ENCODE measurements around the gene HSDL2. TPM values are rescaled to one million over a fixed set of nuclear protein-coding genes. Genes with fewer than 3 reads are reported as not detected.
A peak's percentile ranks its signal among the peaks of the same experiment; 100 is the strongest.

The HSDL2 gene
- total and polyA plus RNA-seq, 2 experiments from 2014 or later = 35.8 to 39.2 TPM

DNA sequence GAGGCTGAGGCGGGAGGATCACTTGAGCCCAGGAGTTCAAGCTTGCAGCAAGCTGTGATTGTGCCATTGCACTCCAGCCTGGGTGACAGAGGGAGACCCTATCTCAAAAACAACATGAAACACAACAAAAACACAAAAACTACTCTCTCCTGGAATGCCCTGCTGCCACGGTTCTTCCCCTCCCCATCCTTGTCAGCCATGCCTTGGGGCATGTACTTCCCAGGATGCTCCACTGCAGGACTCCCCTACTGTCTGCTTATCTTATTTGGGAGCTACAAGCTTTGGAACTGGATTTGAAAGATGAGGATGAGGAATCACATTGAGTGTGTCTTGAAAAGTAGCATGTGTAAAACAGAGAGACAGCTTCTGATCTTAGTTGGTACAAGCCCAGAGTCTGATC is 66.6 kb downstream of the HSDL2 start:
- no peak overlapping the region for H3K9ac ChIP-seq
- no peaks in the 10 kb centered on the region for H3K79me2 ChIP-seq (ENCODE audit: insufficient read depth)
- no peak for DNase-seq
- no peaks in the 10 kb centered on the region for H3K36me3 ChIP-seq (ENCODE audit: low read depth)
- no peak overlapping the region for H3K4me3 ChIP-seq
- in situ Hi-C loops (cut with MboI) = no loop called here
- no peak for TF ChIP-seq EZH2phosphoT487 (IDR thresholded peaks at IDR 0.05; ENCODE audit: insufficient read depth, low read depth)
- TF ChIP-seq EZH2 (IDR thresholded peaks at IDR 0.05; ENCODE audit: insufficient read depth, poor library complexity, severe bottlenecking) = no peak
- H2AFZ ChIP-seq = no peak overlapping the region
- no peaks in the 10 kb centered on the region for H3K27me3 ChIP-seq (replicated peaks; ENCODE audit: insufficient read depth)
- peak overlapping the region; percentile 81 for H3K27ac ChIP-seq
- H3K9me2 ChIP-seq (ENCODE audit: insufficient read depth) = no peaks in the 10 kb centered on the region
- WGBS, 2 experiments (ENCODE audit: low coverage in 1 of 2, low lambda C conversion rate in 2 of 2, missing lambda C conversion rate in 2 of 2) = 98% methylated on average over 2 of the region's 2 CpGs
- no peak overlapping the region for H3K4me2 ChIP-seq (ENCODE audit: unreplicated experiment)
- H3K4me1 ChIP-seq (ENCODE audit: insufficient read depth) = peaks cover 14% of the 10 kb centered on the region
- no peaks in the 10 kb centered on the region for H4K20me1 ChIP-seq (ENCODE audit: insufficient read depth)
- H3F3A ChIP-seq (ENCODE audit: insufficient read depth) = peaks cover 24% of the 10 kb centered on the region
- no peaks in the 10 kb centered on the region for H3K9me3 ChIP-seq (ENCODE audit: low read depth)

DNA sequence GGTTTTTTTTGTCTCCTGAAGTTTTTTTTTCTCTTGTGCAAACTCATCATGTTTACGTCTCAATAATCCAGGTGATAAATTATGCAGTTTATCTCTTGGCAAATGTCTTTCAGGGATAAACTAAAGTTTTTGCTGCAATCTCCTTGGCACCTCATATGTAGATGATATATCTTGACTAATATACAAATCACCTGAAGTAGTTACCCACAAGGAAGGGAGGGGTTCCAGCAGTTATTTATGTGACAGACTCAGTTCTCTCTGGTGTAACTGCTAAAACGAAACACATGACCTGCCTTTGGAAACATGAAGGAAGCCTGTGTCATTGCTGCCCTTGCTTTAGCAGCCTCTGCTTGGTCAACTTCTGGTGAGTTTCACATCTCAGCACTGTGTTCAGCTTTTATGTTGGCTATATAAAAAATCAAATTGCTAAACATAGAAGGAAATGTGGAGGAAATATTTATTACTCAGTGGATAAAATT is 67.4 kb downstream of the HSDL2 start:
- DNase-seq = peak; percentile 90
- H3K9me3 ChIP-seq (ENCODE audit: low read depth) = no peaks in the 10 kb centered on the region
- 6 to 7% methylated on average over 2 of the region's 2 CpGs for whole genome bisulfite sequencing, 2 experiments (ENCODE audit: low coverage in 1 of 2, low lambda C conversion rate in 2 of 2, missing lambda C conversion rate in 2 of 2)
- H3K36me3 ChIP-seq (ENCODE audit: low read depth) = no peaks in the 10 kb centered on the region
- peak overlapping the region; percentile 59; the same call in 1 of the 2 replicates for H2AFZ ChIP-seq
- H3K27me3 ChIP-seq (replicated peaks; ENCODE audit: insufficient read depth) = no peaks in the 10 kb centered on the region
- peak overlapping the region; percentile 42 for H3K4me3 ChIP-seq
- peaks cover 14% of the 10 kb centered on the region for H3K4me1 ChIP-seq (ENCODE audit: insufficient read depth)
- no peaks in the 10 kb centered on the region for H4K20me1 ChIP-seq (ENCODE audit: insufficient read depth)
- H3F3A ChIP-seq (ENCODE audit: insufficient read depth) = peaks cover 24% of the 10 kb centered on the region
- peak overlapping the region; percentile 81 for H3K27ac ChIP-seq
- no peaks in the 10 kb centered on the region for H3K79me2 ChIP-seq (ENCODE audit: insufficient read depth)
- H3K9ac ChIP-seq = peak overlapping the region; percentile 60
- H3K4me2 ChIP-seq (ENCODE audit: unreplicated experiment) = peak overlapping the region; percentile 60
- in situ Hi-C loops (cut with MboI) = no loop called here
- TF ChIP-seq EZH2phosphoT487 (IDR thresholded peaks at IDR 0.05; ENCODE audit: insufficient read depth, low read depth) (no peak), EZH2 (IDR thresholded peaks at IDR 0.05; ENCODE audit: insufficient read depth, poor library complexity, severe bottlenecking) (no peak)
- H3K9me2 ChIP-seq (ENCODE audit: insufficient read depth) = no peaks in the 10 kb centered on the region

DNA sequence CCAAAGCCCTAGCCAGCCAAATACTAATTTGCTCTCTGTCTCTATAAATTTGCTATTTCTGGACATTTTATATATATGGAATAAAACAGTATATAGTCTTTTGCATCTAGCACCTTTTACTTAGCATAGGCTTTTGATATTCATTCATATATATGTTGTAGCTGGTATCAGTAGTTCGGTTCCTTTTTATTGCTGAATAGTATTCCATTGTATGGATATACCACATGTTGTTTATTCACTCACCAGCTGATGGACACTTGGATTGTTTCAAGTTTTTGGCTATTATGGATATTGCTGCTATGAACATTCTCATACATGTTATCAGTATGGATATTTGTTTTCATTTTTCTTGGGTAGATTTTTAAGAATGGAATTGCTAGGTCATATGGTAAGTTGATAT is 82.9 kb downstream of the HSDL2 start:
- in situ Hi-C loops (cut with MboI) = no loop called here
- no peak overlapping the region for H3K27ac ChIP-seq
- no peak for TF ChIP-seq EZH2 (IDR thresholded peaks at IDR 0.05; ENCODE audit: insufficient read depth, poor library complexity, severe bottlenecking)
- no peak for TF ChIP-seq EZH2phosphoT487 (IDR thresholded peaks at IDR 0.05; ENCODE audit: insufficient read depth, low read depth)

DNA sequence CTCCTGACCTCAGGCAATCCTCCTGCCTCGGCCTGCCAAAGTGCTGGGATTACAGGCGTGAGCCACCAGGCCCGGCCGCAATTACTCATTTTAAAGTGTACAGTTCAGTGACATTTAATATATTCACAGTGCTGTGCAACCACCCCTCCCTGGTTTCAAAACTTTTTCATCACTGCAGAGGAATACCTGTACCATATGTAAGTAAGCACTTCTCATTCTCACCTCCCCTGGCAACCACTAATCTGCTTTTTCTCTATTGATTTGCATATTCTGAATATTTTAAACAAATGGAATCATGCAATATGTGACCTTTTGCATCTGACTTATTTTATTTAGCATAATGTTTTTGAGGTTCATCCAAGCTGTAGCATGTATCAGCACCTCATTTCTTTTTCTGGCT is 85.4 kb downstream of the HSDL2 start:
- H2AFZ ChIP-seq = no peak overlapping the region
- H3K36me3 ChIP-seq (ENCODE audit: low read depth) = peaks cover under 1% of the 10 kb centered on the region; the same call in 1 of the 2 replicates
- in situ Hi-C loops (cut with MboI) = no loop called here
- H3K9me3 ChIP-seq (ENCODE audit: low read depth) = no peaks in the 10 kb centered on the region
- no peaks in the 10 kb centered on the region for H3K79me2 ChIP-seq (ENCODE audit: insufficient read depth)
- no peak overlapping the region for H3K27ac ChIP-seq
- WGBS, 2 experiments (ENCODE audit: low coverage in 1 of 2, low lambda C conversion rate in 2 of 2, missing lambda C conversion rate in 2 of 2) = 98 to 100% methylated on average over 4 of the region's 4 CpGs
- no peak overlapping the region for H3K9ac ChIP-seq
- no peaks in the 10 kb centered on the region for H3K27me3 ChIP-seq (replicated peaks; ENCODE audit: insufficient read depth)
- no peaks in the 10 kb centered on the region for H4K20me1 ChIP-seq (ENCODE audit: insufficient read depth)
- no peak for TF ChIP-seq EZH2 (IDR thresholded peaks at IDR 0.05; ENCODE audit: insufficient read depth, poor library complexity, severe bottlenecking)
- no peak for TF ChIP-seq EZH2phosphoT487 (IDR thresholded peaks at IDR 0.05; ENCODE audit: insufficient read depth, low read depth)
- H3K4me3 ChIP-seq = no peak overlapping the region
- H3K4me1 ChIP-seq (ENCODE audit: insufficient read depth) = no peaks in the 10 kb centered on the region
- DNase-seq = no peak
- H3K9me2 ChIP-seq (ENCODE audit: insufficient read depth) = no peaks in the 10 kb centered on the region
- no peak overlapping the region for H3K4me2 ChIP-seq (ENCODE audit: unreplicated experiment)
- no peaks in the 10 kb centered on the region for H3F3A ChIP-seq (ENCODE audit: insufficient read depth)

More for the DNA sequence above, 82.9 kb downstream of the HSDL2 start:
- H3K36me3 ChIP-seq (ENCODE audit: low read depth) = peaks cover 11% of the 10 kb centered on the region; the same call in 1 of the 2 replicates
- no peaks in the 10 kb centered on the region for H3F3A ChIP-seq (ENCODE audit: insufficient read depth)
- no peaks in the 10 kb centered on the region for H3K27me3 ChIP-seq (replicated peaks; ENCODE audit: insufficient read depth)
- H2AFZ ChIP-seq = no peak overlapping the region
- no peaks in the 10 kb centered on the region for H4K20me1 ChIP-seq (ENCODE audit: insufficient read depth)
- H3K9ac ChIP-seq = no peak overlapping the region
- no peak overlapping the region for H3K4me3 ChIP-seq
- no peak overlapping the region for H3K4me2 ChIP-seq (ENCODE audit: unreplicated experiment)
- DNase-seq = no peak
- no peaks in the 10 kb centered on the region for H3K9me2 ChIP-seq (ENCODE audit: insufficient read depth)
- no peaks in the 10 kb centered on the region for H3K9me3 ChIP-seq (ENCODE audit: low read depth)
- no peaks in the 10 kb centered on the region for H3K4me1 ChIP-seq (ENCODE audit: insufficient read depth)
- 95 to 97% methylated on average over 1 of the region's 1 CpG for WGBS, 2 experiments (ENCODE audit: low coverage in 1 of 2, low lambda C conversion rate in 2 of 2, missing lambda C conversion rate in 2 of 2)
- no peaks in the 10 kb centered on the region for H3K79me2 ChIP-seq (ENCODE audit: insufficient read depth)

All from GM23248 (cell line).